WI38 (cell line): ENCODE data around the gene GAS2L3.

Source experiments
- H3K4me3 ChIP-seq: 2 replicates; pipeline ENCODE4 v1.5.1; 2011; ENCODE audit warnings: low read depth, mild to moderate bottlenecking, control low read depth, low read length
- TF ChIP-seq, protein P1 (sequence below): IDR thresholded peaks from 2 replicates; pipeline ENCODE4 v1.5.1; 2012; ENCODE audit warnings: low read depth, mild to moderate bottlenecking, control low read depth, low read length

GAS2L3 gene

DNA sequence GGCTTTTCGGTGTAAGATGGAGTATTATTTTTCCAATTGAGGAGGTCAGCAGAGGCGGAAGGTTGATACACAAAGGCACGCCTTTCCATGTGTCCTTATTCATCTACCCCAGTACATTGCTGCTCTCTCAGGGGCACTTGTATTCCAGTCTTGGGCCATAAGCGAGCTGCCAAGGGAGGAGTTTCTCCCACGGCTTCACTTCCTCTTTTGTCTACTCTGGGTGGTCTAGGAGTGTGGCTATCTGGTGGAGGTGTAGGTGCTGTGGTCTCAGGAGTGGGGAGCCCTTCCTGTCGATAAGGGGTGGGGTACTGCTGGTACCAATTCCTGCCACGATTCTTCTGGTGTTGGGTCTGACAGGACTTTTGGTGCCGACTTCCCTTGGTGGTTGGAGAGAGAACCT is 73.4 kb downstream of the GAS2L3 start:
- no peak overlapping the region for H3K4me3 ChIP-seq
- TF ChIP-seq, protein P1, sequence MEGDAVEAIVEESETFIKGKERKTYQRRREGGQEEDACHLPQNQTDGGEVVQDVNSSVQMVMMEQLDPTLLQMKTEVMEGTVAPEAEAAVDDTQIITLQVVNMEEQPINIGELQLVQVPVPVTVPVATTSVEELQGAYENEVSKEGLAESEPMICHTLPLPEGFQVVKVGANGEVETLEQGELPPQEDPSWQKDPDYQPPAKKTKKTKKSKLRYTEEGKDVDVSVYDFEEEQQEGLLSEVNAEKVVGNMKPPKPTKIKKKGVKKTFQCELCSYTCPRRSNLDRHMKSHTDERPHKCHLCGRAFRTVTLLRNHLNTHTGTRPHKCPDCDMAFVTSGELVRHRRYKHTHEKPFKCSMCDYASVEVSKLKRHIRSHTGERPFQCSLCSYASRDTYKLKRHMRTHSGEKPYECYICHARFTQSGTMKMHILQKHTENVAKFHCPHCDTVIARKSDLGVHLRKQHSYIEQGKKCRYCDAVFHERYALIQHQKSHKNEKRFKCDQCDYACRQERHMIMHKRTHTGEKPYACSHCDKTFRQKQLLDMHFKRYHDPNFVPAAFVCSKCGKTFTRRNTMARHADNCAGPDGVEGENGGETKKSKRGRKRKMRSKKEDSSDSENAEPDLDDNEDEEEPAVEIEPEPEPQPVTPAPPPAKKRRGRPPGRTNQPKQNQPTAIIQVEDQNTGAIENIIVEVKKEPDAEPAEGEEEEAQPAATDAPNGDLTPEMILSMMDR: no peak

DNA sequence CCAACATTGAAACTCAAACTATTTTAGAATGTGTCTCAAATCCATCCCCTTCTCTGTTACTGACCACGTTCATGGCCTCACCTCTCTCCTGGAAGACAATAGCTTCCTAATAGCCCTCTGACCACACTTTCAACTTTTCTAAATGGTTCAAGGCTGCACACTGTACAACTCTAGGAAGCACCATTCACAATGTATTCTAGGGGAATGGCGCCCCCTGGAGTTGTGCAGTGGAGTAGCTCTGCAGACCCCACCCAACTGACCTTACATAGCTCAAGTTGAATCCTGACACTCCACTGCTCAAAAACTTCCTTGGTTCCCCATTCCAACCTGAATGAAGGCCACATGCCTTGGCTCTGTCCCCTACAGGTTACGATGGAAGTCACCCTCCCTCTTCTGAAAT is 77.6 kb downstream of the GAS2L3 start:
- H3K4me3 ChIP-seq: no peak overlapping the region
- TF ChIP-seq, protein P1: peak; percentile 18; the same call in 1 of the 2 replicates

DNA sequence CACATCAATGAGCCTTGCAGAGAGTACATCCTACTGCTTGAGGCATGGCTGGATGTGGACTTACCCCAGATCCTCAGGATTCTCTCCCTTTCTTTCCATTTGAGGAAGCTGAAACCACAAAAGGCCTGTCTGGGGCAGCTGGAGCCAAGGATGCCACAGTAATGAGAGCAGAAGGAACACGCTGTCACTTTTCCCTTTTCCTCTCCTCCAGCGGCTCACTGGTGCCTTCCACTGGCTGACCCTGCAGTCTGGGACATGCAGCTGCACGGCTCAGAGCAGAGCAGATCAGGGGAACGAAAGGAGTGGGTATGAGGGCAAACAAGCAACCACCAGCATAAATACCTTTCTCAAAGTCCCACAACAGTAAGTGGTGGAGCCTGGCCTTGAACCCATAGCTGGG is 78.2 kb downstream of the GAS2L3 start:
- no peak overlapping the region for H3K4me3 ChIP-seq
- TF ChIP-seq, protein P1: no peak

DNA sequence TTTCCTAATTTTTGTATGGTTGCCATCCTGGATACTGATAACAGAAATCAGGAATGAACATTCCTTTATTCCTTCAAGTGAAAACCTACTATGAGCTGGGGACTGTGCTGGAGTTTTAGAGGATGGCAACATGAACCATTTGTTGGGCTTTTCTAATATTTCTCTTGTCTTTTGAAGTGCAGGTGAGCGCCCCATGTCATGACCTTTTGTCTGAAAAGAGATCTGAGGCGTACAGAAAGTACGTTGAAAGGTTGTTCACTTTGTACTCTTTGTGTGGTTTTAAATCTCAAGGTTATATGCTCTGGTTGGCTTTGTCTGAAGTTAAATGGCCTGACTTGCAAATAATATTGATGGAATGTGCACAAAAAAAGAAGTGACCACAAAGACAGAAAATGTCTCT is 79.0 kb downstream of the GAS2L3 start:
- no peak overlapping the region for H3K4me3 ChIP-seq
- TF ChIP-seq, protein P1: no peak

DNA sequence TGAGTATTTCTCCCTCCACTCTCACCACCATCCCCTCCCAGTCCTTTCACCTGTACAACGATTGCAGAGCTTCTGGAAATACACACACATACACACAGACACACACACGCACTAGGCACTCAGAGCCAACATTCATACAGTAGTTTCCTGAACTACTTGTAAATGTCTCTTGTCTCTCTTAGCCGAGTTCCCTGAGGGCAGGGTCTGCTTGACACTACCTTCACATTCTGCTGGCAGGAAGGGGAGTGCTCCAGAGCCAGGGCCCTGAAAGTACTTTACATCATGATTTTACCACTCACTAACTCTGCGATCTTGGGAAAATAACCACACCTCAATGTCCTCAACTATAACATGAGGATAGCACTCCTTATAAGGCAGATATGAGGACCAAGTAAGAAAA is 82.7 kb downstream of the GAS2L3 start:
- TF ChIP-seq, protein P1: no peak
- H3K4me3 ChIP-seq: no peak overlapping the region

DNA sequence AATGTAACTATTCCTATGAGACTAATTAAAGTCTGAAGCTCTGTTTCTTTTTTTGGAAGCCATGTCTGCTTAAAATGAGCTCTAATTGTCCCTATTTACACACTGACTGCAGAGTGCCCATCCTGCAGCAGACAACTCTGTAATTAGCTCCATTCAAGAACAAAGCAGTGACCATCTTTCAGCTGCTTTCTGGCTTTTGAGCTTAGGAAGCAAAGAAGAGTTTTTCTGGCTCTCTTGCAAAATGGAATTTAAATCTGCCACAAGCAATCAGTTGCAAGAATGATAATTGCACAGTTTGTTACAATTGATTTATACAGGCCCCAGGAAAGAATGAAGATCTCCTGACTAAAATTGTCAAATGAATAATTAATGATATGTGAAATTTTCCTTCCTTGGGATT is 83.4 kb downstream of the GAS2L3 start:
- TF ChIP-seq, protein P1: no peak
- H3K4me3 ChIP-seq: no peak overlapping the region

DNA sequence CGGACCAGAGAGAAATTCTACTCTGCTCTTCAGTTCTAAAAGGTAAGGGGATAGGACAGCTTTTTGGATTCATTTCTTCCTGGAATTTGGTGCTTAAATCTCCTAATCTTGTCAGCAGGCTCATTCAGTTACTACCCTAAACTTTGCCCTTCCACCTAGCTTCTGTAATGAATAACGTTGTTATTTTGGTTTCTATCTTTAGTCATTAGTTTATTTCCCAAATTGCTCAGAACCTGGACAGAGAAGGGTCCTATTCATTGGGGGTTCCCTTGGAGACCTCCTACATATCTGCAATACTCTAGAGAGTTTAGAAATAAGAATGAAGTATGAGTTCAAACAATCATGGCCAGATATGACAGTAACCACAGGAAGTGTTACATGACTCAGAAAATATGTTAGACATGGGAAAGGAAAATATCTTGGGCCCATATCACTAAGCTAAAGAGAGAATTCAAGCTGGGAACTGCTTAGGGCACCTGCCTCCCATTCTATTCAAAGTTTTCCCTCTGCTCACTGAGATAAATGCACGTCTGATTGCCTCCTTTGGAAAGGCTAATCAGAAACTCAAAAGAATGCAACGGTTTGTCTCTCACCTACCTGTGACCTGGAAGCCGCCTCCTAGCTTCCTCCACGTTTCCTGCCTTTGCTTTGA is 87.9 kb downstream of the GAS2L3 start:
- no peak overlapping the region for H3K4me3 ChIP-seq
- TF ChIP-seq, protein P1: no peak
